ENCODE results near the gene CD3E. TPM values are rescaled to one million over a fixed set of nuclear protein-coding genes. Genes with fewer than 3 reads are reported as not detected.

The CD3E gene
- total and polyA plus RNA-seq, 2 experiments from 2014 or later: not detected

DNA sequence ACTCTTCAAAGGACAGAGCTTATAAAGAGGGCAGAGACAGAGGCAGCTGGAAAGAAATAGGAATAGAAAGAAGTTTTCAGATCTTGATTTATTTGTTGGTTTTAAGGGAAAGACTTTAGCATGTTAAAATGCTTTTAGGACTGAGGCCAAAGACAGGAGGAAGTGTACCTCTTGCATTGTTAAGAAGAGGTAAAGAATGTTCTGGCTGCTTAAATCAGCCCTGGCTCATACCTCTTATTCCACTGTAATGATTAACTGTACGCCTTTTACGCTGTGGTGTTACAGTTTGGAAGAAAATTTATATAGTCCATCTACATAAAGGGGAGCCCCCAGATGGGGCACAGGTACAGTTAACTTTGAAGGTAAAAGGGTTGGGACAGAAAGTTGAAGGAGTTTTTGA is 30.3 kb upstream of the CD3E start:
- Histone ChIP-seq H3F3A (replicated peaks; ENCODE audit: low read depth) (no peaks in the 10 kb centered on the region), H3K4me1 (ENCODE audit: insufficient read depth) (no peaks in the 10 kb centered on the region), H3K9me2 (ENCODE audit: insufficient read depth) (no peaks in the 10 kb centered on the region; the same call in 1 of the 2 replicates), H4K20me1 (replicated peaks; ENCODE audit: insufficient read depth) (no peaks in the 10 kb centered on the region), H3K4me3 (no peak overlapping the region), H3K4me2 (no peak overlapping the region), H3K27me3 (ENCODE audit: insufficient read depth) (peaks cover 4% of the 10 kb centered on the region; the same call in 1 of the 2 replicates), H3K79me2 (replicated peaks; ENCODE audit: insufficient read depth) (no peaks in the 10 kb centered on the region), H2AFZ (no peak overlapping the region), H3K27ac (ENCODE audit: low read depth) (no peak overlapping the region), H3K36me3 (ENCODE audit: insufficient read depth) (no peaks in the 10 kb centered on the region)
- Mint-ChIP-seq H3K4me1 (no peaks in the 10 kb centered on the region), H3K27me3 (ENCODE audit: insufficient read depth, low read depth, poor library complexity) (peaks cover 3% of the 10 kb centered on the region), H3K4me3 (no peak overlapping the region), H3K9me3 (no peaks in the 10 kb centered on the region), H3K36me3 (ENCODE audit: low read depth) (no peaks in the 10 kb centered on the region), H3K27ac (no peak overlapping the region)
- DNase-seq (ENCODE audit: low spot score) (no peak), ATAC-seq (no peak)
- TF ChIP-seq EZH2 (IDR thresholded peaks at IDR 0.05; ENCODE audit: low read depth, unreplicated experiment): no peak
- no peak for TF ChIP-seq EZH2phosphoT487 (IDR thresholded peaks at IDR 0.05; ENCODE audit: unreplicated experiment)
- TF ChIP-seq ZNF114 (CRISPR knock-in tag; IDR thresholded peaks at IDR 0.05): no peak
- no peak for TF ChIP-seq NANOG (IDR thresholded peaks at IDR 0.05; ENCODE audit: borderline replicate concordance)
- no peak for TF ChIP-seq REST (IDR thresholded peaks at IDR 0.05; ENCODE audit: unreplicated experiment)
- TF ChIP-seq, protein P1, sequence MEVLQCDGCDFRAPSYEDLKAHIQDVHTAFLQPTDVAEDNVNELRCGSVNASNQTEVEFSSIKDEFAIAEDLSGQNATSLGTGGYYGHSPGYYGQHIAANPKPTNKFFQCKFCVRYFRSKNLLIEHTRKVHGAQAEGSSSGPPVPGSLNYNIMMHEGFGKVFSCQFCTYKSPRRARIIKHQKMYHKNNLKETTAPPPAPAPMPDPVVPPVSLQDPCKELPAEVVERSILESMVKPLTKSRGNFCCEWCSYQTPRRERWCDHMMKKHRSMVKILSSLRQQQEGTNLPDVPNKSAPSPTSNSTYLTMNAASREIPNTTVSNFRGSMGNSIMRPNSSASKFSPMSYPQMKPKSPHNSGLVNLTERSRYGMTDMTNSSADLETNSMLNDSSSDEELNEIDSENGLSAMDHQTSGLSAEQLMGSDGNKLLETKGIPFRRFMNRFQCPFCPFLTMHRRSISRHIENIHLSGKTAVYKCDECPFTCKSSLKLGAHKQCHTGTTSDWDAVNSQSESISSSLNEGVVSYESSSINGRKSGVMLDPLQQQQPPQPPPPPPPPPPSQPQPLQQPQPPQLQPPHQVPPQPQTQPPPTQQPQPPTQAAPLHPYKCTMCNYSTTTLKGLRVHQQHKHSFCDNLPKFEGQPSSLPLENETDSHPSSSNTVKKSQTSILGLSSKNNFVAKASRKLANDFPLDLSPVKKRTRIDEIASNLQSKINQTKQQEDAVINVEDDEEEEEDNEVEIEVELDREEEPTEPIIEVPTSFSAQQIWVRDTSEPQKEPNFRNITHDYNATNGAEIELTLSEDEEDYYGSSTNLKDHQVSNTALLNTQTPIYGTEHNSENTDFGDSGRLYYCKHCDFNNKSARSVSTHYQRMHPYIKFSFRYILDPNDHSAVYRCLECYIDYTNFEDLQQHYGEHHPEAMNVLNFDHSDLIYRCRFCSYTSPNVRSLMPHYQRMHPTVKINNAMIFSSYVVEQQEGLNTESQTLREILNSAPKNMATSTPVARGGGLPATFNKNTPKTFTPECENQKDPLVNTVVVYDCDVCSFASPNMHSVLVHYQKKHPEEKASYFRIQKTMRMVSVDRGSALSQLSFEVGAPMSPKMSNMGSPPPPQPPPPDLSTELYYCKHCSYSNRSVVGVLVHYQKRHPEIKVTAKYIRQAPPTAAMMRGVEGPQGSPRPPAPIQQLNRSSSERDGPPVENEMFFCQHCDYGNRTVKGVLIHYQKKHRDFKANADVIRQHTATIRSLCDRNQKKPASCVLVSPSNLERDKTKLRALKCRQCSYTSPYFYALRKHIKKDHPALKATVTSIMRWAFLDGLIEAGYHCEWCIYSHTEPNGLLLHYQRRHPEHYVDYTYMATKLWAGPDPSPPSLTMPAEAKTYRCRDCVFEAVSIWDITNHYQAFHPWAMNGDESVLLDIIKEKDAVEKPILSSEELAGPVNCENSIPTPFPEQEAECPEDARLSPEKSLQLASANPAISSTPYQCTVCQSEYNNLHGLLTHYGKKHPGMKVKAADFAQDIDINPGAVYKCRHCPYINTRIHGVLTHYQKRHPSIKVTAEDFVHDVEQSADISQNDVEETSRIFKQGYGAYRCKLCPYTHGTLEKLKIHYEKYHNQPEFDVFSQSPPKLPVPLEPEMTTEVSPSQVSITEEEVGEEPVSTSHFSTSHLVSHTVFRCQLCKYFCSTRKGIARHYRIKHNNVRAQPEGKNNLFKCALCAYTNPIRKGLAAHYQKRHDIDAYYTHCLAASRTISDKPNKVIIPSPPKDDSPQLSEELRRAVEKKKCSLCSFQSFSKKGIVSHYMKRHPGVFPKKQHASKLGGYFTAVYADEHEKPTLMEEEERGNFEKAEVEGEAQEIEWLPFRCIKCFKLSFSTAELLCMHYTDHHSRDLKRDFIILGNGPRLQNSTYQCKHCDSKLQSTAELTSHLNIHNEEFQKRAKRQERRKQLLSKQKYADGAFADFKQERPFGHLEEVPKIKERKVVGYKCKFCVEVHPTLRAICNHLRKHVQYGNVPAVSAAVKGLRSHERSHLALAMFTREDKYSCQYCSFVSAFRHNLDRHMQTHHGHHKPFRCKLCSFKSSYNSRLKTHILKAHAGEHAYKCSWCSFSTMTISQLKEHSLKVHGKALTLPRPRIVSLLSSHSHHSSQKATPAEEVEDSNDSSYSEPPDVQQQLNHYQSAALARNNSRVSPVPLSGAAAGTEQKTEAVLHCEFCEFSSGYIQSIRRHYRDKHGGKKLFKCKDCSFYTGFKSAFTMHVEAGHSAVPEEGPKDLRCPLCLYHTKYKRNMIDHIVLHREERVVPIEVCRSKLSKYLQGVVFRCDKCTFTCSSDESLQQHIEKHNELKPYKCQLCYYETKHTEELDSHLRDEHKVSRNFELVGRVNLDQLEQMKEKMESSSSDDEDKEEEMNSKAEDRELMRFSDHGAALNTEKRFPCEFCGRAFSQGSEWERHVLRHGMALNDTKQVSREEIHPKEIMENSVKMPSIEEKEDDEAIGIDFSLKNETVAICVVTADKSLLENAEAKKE (CRISPR knock-in tag; IDR thresholded peaks at IDR 0.05): no peak
- TF ChIP-seq, protein P2, sequence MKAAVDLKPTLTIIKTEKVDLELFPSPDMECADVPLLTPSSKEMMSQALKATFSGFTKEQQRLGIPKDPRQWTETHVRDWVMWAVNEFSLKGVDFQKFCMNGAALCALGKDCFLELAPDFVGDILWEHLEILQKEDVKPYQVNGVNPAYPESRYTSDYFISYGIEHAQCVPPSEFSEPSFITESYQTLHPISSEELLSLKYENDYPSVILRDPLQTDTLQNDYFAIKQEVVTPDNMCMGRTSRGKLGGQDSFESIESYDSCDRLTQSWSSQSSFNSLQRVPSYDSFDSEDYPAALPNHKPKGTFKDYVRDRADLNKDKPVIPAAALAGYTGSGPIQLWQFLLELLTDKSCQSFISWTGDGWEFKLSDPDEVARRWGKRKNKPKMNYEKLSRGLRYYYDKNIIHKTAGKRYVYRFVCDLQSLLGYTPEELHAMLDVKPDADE (IDR thresholded peaks at IDR 0.05): no peak
- TF ChIP-seq POLR2AphosphoS5 (IDR thresholded peaks at IDR 0.05; ENCODE audit: low read depth): no peak
- no peak for TF ChIP-seq STAT1 (IDR thresholded peaks at IDR 0.05; ENCODE audit: unreplicated experiment)
- no peak for TF ChIP-seq ZNF331 (CRISPR knock-in tag; IDR thresholded peaks at IDR 0.05; ENCODE audit: low read depth)
